PFSK-1 (cell line): ENCODE data around the gene RFT1.

Source experiments
- FOXP2 ChIP-seq: optimal IDR thresholded peaks from 2 replicates; pipeline ENCODE3; 2011; ENCODE audit warnings: borderline replicate concordance, control low read depth, inconsistent platforms; ENCODE audit not compliant: insufficient read depth; ENCODE audit errors: extremely low read length, extremely low read depth
- POLR2AphosphoS5 ChIP-seq: IDR thresholded peaks from 2 replicates; pipeline ENCODE4 v1.6.1; 2012; ENCODE audit warnings: low read depth, mild to moderate bottlenecking, control low read depth, low read length, moderate library complexity
- SIN3A ChIP-seq: IDR thresholded peaks from 2 replicates; pipeline ENCODE4 v1.6.1; 2012; ENCODE audit warnings: mild to moderate bottlenecking, low read length, moderate library complexity, borderline replicate concordance; ENCODE audit not compliant: insufficient read depth
- TAF1 ChIP-seq: IDR thresholded peaks from 2 replicates; pipeline ENCODE4 v1.6.1; 2012; ENCODE audit warnings: low read length, control low read depth, borderline replicate concordance; ENCODE audit not compliant: insufficient read depth
- TF ChIP-seq, protein P1 (sequence below), 2 experiments: IDR thresholded peaks; 2 replicates each; pipeline versions ENCODE4 v1.6.1 to v1.8.0; 2011 to 2012; ENCODE audit warnings: low read depth in 2 of 2, low read length in 2 of 2, control low read depth in 1 of 2, inconsistent platforms in 1 of 2, mild to moderate bottlenecking in 1 of 2, moderate library complexity in 1 of 2; ENCODE audit not compliant: insufficient read depth in 1 of 2

The RFT1 gene

DNA sequence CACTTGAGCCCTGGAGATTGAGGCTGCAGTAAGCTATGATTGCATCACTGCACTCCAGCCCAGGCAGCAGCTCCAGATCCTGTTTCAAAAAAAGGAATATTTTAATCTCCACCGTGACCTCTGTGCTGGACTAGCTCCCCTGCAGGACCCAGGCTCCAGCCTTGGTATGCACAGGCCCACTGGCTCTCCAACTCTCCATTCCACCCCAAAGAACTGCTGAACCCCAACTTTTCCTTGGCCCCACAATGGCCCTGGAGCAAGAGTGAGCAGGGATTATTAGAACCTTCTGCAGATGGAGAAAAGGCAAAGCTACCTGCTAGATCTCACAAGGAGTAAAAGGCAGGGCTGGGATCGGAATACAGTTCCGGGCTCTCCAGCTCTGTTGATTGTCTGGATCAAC lies 51.6 kb downstream of the RFT1 start:
- TF ChIP-seq POLR2AphosphoS5 (no peak), TAF1 (no peak), SIN3A (no peak), FOXP2 (no peak)
- TF ChIP-seq, protein P1, sequence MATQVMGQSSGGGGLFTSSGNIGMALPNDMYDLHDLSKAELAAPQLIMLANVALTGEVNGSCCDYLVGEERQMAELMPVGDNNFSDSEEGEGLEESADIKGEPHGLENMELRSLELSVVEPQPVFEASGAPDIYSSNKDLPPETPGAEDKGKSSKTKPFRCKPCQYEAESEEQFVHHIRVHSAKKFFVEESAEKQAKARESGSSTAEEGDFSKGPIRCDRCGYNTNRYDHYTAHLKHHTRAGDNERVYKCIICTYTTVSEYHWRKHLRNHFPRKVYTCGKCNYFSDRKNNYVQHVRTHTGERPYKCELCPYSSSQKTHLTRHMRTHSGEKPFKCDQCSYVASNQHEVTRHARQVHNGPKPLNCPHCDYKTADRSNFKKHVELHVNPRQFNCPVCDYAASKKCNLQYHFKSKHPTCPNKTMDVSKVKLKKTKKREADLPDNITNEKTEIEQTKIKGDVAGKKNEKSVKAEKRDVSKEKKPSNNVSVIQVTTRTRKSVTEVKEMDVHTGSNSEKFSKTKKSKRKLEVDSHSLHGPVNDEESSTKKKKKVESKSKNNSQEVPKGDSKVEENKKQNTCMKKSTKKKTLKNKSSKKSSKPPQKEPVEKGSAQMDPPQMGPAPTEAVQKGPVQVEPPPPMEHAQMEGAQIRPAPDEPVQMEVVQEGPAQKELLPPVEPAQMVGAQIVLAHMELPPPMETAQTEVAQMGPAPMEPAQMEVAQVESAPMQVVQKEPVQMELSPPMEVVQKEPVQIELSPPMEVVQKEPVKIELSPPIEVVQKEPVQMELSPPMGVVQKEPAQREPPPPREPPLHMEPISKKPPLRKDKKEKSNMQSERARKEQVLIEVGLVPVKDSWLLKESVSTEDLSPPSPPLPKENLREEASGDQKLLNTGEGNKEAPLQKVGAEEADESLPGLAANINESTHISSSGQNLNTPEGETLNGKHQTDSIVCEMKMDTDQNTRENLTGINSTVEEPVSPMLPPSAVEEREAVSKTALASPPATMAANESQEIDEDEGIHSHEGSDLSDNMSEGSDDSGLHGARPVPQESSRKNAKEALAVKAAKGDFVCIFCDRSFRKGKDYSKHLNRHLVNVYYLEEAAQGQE (IDR thresholded peaks at IDR 0.05; ENCODE audit: insufficient read depth in 1 of 2, low read depth in 2 of 2, low read length in 2 of 2), result no peak

DNA sequence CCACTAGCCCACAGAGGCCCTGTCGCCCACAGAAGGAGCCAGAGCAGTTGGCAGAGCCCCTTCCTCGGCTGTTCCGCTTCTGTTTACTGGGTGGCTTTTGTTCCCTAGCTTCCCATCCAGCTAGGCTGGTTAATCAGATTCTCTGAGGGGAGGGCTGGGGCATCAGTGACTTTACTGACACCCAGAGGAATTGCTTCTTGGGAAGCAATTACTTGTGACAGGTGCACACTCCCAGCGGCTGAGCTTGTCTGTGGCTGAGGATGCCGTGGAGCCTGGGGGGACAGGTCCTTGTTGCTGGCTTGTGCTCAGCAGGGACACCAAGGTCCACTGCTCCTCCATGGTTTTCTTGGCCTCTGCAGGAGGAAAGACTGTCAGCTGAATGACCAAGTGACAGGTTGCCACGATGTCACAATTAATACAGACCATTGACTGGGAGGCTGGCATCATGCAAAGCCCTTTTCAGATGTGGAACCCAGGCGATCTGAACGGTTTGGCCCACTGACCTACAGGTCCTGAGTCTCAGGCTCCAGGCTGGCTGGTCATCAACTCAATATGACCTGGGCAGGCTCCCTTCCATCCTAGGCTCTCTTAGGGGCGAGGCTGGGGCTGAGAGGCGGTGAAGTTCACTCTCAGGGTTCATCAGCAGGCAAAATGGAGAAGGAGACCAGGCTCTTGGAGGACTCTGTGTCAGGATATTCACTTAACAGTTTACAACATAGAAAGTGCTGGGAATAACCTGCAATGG lies 52.6 kb downstream of the RFT1 start:
- no peak for TF ChIP-seq SIN3A
- TF ChIP-seq FOXP2, result no peak
- TF ChIP-seq POLR2AphosphoS5, result no peak
- no peak for TF ChIP-seq TAF1
- TF ChIP-seq, protein P1 (IDR thresholded peaks at IDR 0.05; ENCODE audit: insufficient read depth in 1 of 2, low read depth in 2 of 2, low read length in 2 of 2), result no peak

DNA sequence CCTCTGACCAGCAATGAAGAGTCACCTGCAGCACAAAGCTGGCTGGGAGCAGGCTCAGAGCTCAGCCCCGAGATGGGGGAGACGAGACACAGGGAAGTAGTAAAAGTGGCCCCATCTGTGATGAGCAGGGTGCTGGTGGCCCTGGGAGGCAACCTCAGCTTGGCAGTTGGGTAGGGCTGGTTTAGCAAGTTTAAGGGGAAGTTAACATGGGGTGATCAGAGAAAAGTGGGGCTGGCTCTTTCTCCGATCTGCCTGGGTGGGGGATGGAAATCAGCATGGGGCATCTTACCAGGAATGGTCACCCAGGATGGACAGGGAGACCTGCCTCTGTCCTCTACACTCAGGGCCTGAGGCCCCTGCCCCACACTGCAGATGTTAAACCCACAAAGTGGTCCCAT lies 54.5 kb downstream of the RFT1 start:
- TF ChIP-seq FOXP2, result no peak
- TF ChIP-seq, protein P1 (IDR thresholded peaks at IDR 0.05; ENCODE audit: insufficient read depth in 1 of 2, low read depth in 2 of 2, low read length in 2 of 2), result no peak
- no peak for TF ChIP-seq SIN3A
- no peak for TF ChIP-seq POLR2AphosphoS5
- no peak for TF ChIP-seq TAF1

DNA sequence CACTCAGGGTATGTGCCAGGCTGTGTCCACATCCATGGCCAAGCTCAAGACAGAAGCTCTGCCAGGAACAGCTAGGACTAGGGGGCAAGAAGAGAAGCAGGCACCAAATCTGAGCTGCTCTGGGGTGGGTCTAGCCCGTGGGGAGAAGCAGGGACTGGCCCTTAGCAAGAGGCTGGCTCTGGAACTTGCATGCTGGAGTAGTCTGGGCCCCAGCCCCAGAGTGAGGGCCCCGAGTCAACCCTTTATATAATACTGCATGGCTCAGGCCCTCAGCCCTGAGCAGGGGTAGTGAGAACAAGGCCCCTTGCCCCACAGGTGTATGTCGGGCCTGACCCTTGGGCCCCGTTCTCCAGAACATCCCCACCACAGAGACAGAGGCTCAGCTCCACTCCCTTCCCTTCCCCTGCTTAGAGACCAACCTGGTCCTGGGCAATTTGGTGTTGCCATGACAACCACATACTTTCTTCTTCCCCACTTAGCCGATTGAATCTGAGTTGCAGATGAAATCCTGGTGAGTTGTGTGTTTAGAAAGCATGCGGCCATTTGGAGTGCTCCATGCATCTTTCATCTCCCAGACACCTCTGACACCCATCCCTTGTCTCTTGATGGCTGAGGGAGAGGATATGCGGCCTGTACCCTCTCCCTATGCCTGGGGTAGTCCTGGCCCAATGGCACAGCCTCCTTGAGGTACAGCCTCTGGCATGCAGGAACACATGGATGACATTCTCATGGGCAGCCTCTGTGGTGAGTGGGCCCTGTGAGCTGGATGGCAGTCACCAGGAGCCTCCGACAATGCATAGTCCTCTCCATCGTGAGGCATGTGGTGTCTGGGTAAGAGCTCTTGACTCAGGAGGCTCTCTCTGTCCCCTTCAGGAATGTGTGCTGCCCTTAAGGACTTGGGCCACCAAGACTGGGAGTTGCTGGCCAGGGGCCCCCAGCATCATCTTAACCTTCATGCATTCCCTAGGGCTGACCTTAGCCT lies 55.2 kb downstream of the RFT1 start:
- no peak for TF ChIP-seq TAF1

DNA sequence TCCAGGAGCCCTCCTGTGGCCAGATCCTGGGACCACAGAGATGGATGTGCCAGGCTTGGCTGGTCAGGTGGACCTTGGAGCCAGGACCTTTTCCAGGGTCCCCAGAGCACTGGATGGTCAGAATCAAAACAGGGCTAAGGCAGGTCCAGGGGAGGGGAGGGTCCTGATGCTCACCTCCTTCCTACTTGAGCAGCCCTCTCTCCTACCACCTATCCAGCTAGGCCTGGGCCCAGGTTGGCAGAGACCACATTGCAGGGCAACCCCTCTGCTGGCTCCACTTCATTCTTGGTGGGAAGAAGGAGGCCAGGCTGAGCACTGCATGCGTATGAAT lies 55.9 kb downstream of the RFT1 start:
- no peak for TF ChIP-seq TAF1
- no peak for TF ChIP-seq FOXP2
- TF ChIP-seq SIN3A, result no peak
- TF ChIP-seq POLR2AphosphoS5, result no peak
- TF ChIP-seq, protein P1 (IDR thresholded peaks at IDR 0.05; ENCODE audit: insufficient read depth in 1 of 2, low read depth in 2 of 2, low read length in 2 of 2), result no peak
